Tibial artery (tissue), 4 donors: Measurements from ENCODE around the gene GCNT3.

Experiments
- DNase-seq, 2 donors: peaks; one replicate each; pipeline ENCODE4 v3.0.0-alpha.2; 2019
- H3K27ac ChIP-seq, 2 donors: fragments of 200-600 bp; sonication (generic) in 1 of 2; 1 replicate in 1 of 2; 2 replicates in 1 of 2; pipeline ENCODE4 v1.5.1; 2018 to 2019; ENCODE audit warnings: mild to moderate bottlenecking in 1 of 2
- H3K27me3 ChIP-seq, 2 donors: fragments of 200-600 bp; sonication (generic) in 1 of 2; one replicate each; pipeline versions ENCODE4 v1.5.1 to v1.6.0; 2016 to 2019
- H3K36me3 ChIP-seq, 3 donors: fragments of 200-600 bp; sonication (generic) in 2 of 3; one replicate each; pipeline ENCODE4 v1.5.1; 2016 to 2019; ENCODE audit warnings: mild to moderate bottlenecking in 2 of 3
- H3K4me1 ChIP-seq, 4 donors: fragments of 200-600 bp; sonication (generic) in 2 of 4; 1 replicate in 3 of 4; 2 replicates in 1 of 4; pipeline ENCODE4 v1.5.1; 2016 to 2019
- H3K4me3 ChIP-seq, 2 donors: fragments of 200-600 bp; sonication (generic) in 1 of 2; 1 replicate in 1 of 2; 2 replicates in 1 of 2; pipeline ENCODE4 v1.5.1; 2018 to 2019; ENCODE audit warnings: mild to moderate bottlenecking in 2 of 2
- H3K9me3 ChIP-seq, 3 donors: fragments of 200-600 bp; sonication (generic) in 1 of 3; one replicate each; pipeline ENCODE4 v1.5.1; 2016 to 2019
- CTCF ChIP-seq, 2 experiments: fragments of 200-600 bp in 1 of 2; fragments of 450-650 bp in 1 of 2; IDR thresholded peaks; one replicate each; pipeline ENCODE4 v1.5.1; 2017 to 2019; ENCODE audit warnings: antibody characterized with exemption in 2 of 2, mild to moderate bottlenecking in 1 of 2, moderate library complexity in 1 of 2
- intact Hi-C: fragments of 100-400 bp; cut with DNase I; formaldehyde crosslinking; loops from one replicate; pipeline ENCODE4 v1.15.0; 2023; ENCODE audit warnings: low total_unique reads

GCNT3 gene

GRCh38 chr15:59611276-59612260 is at the start of gene GCNT3:
TSS of gene GCNT3 (plus strand) at chr15:59611783. CDS start at chr15:59618239, 6,456 bp downstream.
- Histone ChIP-seq H3K27me3 (peaks cover 0 to 7% of the 10 kb centered on the region in 2 donors), H3K9me3 (no peaks in the 10 kb centered on the region), H3K4me1 (no peaks in the 10 kb centered on the region), H3K27ac (no peak within 1 kb of the TSS), H3K4me3 (no peak within 1 kb of the TSS), H3K36me3 (no peaks in the 10 kb centered on the region)
- TF ChIP-seq CTCF (IDR thresholded peaks at IDR 0.05), result no peak
- DNase-seq, result no peak
- intact Hi-C loops, result no loop called here

GRCh38 chr15:59562448-59563186 is 49.0 kb upstream of the GCNT3 start:
- Histone ChIP-seq H3K4me1 (no peaks in the 10 kb centered on the region), H3K27ac (no peak overlapping the region), H3K27me3 (no peaks in the 10 kb centered on the region), H3K9me3 (peaks cover 3 to 13% (median 12%) of the 10 kb centered on the region in 3 donors), H3K4me3 (no peak overlapping the region), H3K36me3 (no peaks in the 10 kb centered on the region)
- no peak for DNase-seq
- no peak for TF ChIP-seq CTCF (IDR thresholded peaks at IDR 0.05)
- intact Hi-C loops, result no loop called here

- no peak overlapping the region for H3K4me3 ChIP-seq
- no peaks in the 10 kb centered on the region for H3K27me3 ChIP-seq
- H3K9me3 ChIP-seq, result peaks cover 3 to 13% (median 12%) of the 10 kb centered on the region in 3 donors
- DNase-seq, result no peak
- H3K27ac ChIP-seq, result no peak overlapping the region
- no peaks in the 10 kb centered on the region for H3K36me3 ChIP-seq
- no peak for TF ChIP-seq CTCF (IDR thresholded peaks at IDR 0.05)
- no peaks in the 10 kb centered on the region for H3K4me1 ChIP-seq
- intact Hi-C loops, result no loop called here
Observed at GRCh38 chr15:59565299-59565698, 46.3 kb upstream of the GCNT3 start.

- Histone ChIP-seq H3K4me1 (no peaks in the 10 kb centered on the region), H3K27me3 (no peaks in the 10 kb centered on the region), H3K36me3 (no peaks in the 10 kb centered on the region), H3K4me3 (no peak overlapping the region), H3K27ac (no peak overlapping the region), H3K9me3 (peaks cover 3 to 13% (median 12%) of the 10 kb centered on the region in 3 donors)
- DNase-seq, result no peak
- TF ChIP-seq CTCF (IDR thresholded peaks at IDR 0.05), result no peak
- intact Hi-C loops, result no loop called here
Observed at GRCh38 chr15:59567324-59567723, 44.3 kb upstream of the GCNT3 start.

GRCh38 chr15:59569477-59569876 is 42.1 kb upstream of the GCNT3 start:
- no peaks in the 10 kb centered on the region for H3K36me3 ChIP-seq
- H3K4me1 ChIP-seq, result no peaks in the 10 kb centered on the region
- H3K27me3 ChIP-seq, result no peaks in the 10 kb centered on the region
- H3K4me3 ChIP-seq, result no peak overlapping the region
- H3K9me3 ChIP-seq, result peaks cover 3 to 13% (median 12%) of the 10 kb centered on the region in 3 donors
- H3K27ac ChIP-seq, result no peak overlapping the region
- TF ChIP-seq CTCF (IDR thresholded peaks at IDR 0.05), result no peak
- intact Hi-C loops, result no loop called here
- DNase-seq, result no peak
